RWPE2 (cell line): ENCODE measurements around the gene KIRREL3.

Source experiments
- ATAC-seq: fragments of 200-7000 bp; cut with Tn5 transposase; 3 replicates; pipeline ENCODE4 v1.9.1; 2021; ENCODE audit warnings: low read depth
- DNase-seq: peaks from one replicate; pipeline ENCODE4 v3.0.0-alpha.2; 2020; ENCODE audit warnings: low spot score
- H3K27ac ChIP-seq: fragments of 450-650 bp; 2 replicates; pipeline ENCODE4 v1.5.1; 2017; ENCODE audit warnings: mild to moderate bottlenecking; ENCODE audit not compliant: poor library complexity, severe bottlenecking
- H3K27me3 ChIP-seq: fragments of 250-450 bp; sonication (Bioruptor Pico); 2 replicates; pipeline ENCODE4 v1.5.1; 2021; ENCODE audit warnings: mild to moderate bottlenecking, moderate library complexity; ENCODE audit not compliant: insufficient read depth, poor library complexity, severe bottlenecking
- H3K36me3 ChIP-seq: fragments of 250-450 bp; sonication (Bioruptor Pico); 2 replicates; pipeline ENCODE4 v1.5.1; 2020; ENCODE audit warnings: low read depth, mild to moderate bottlenecking, moderate library complexity
- H3K4me1 ChIP-seq: fragments of 250-450 bp; sonication (Bioruptor Pico); 2 replicates; pipeline ENCODE4 v1.5.1; 2021; ENCODE audit warnings: mild to moderate bottlenecking, moderate library complexity; ENCODE audit not compliant: insufficient read depth, poor library complexity, severe bottlenecking
- H3K4me3 ChIP-seq: fragments of 250-450 bp; sonication (Bioruptor Pico); 2 replicates; pipeline ENCODE4 v1.5.1; 2021; ENCODE audit warnings: mild to moderate bottlenecking, moderate library complexity; ENCODE audit not compliant: severe bottlenecking
- H3K9me3 ChIP-seq: fragments of 250-450 bp; sonication (Bioruptor Pico); 2 replicates; pipeline ENCODE4 v1.5.1; 2021; ENCODE audit warnings: mild to moderate bottlenecking, moderate library complexity; ENCODE audit not compliant: severe bottlenecking
- TF ChIP-seq, protein P1 (sequence below): fragments of 450-650 bp; IDR thresholded peaks from one replicate; pipeline ENCODE4 v1.5.1; 2017; ENCODE audit warnings: mild to moderate bottlenecking, moderate library complexity; ENCODE audit not compliant: poor library complexity, severe bottlenecking

The KIRREL3 gene

DNA sequence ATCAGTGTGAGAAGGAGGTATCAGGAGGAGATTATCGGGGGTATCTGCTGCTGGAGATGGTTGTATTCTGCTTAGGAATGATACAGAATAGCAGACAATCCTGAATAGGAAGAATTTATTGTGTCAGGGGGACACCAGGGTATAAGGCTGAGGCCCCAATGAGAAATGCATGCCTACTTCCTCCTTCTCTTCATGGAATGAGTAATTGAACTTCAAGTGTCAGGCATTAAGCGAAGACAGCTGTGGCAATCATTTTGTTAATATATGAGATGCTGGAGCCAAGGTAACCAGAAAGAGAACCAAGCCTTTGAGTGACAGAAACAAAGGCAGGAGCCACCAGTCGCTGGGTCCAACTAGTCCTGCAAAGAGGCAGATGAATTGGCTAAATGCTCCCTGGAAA lies 49.1 kb downstream of the KIRREL3 start:
- H3K9me3 ChIP-seq, result no peaks in the 10 kb centered on the region
- H3K36me3 ChIP-seq, result no peaks in the 10 kb centered on the region
- no peaks in the 10 kb centered on the region for H3K4me1 ChIP-seq
- ATAC-seq (no peak), DNase-seq (no peak)
- H3K4me3 ChIP-seq, result no peak overlapping the region
- H3K27me3 ChIP-seq, result no peaks in the 10 kb centered on the region
- TF ChIP-seq, protein P1, sequence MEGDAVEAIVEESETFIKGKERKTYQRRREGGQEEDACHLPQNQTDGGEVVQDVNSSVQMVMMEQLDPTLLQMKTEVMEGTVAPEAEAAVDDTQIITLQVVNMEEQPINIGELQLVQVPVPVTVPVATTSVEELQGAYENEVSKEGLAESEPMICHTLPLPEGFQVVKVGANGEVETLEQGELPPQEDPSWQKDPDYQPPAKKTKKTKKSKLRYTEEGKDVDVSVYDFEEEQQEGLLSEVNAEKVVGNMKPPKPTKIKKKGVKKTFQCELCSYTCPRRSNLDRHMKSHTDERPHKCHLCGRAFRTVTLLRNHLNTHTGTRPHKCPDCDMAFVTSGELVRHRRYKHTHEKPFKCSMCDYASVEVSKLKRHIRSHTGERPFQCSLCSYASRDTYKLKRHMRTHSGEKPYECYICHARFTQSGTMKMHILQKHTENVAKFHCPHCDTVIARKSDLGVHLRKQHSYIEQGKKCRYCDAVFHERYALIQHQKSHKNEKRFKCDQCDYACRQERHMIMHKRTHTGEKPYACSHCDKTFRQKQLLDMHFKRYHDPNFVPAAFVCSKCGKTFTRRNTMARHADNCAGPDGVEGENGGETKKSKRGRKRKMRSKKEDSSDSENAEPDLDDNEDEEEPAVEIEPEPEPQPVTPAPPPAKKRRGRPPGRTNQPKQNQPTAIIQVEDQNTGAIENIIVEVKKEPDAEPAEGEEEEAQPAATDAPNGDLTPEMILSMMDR, result no peak
- H3K27ac ChIP-seq, result no peak overlapping the region

GRCh38 chr11:126949066-126949891 lies 51.3 kb downstream of the KIRREL3 start:
- no peak overlapping the region for H3K27ac ChIP-seq
- no peak overlapping the region for H3K4me3 ChIP-seq
- H3K36me3 ChIP-seq, result no peaks in the 10 kb centered on the region
- no peaks in the 10 kb centered on the region for H3K27me3 ChIP-seq
- ATAC-seq (no peak), DNase-seq (no peak)
- H3K9me3 ChIP-seq, result no peaks in the 10 kb centered on the region
- TF ChIP-seq, protein P1, result no peak
- H3K4me1 ChIP-seq, result no peaks in the 10 kb centered on the region

DNA sequence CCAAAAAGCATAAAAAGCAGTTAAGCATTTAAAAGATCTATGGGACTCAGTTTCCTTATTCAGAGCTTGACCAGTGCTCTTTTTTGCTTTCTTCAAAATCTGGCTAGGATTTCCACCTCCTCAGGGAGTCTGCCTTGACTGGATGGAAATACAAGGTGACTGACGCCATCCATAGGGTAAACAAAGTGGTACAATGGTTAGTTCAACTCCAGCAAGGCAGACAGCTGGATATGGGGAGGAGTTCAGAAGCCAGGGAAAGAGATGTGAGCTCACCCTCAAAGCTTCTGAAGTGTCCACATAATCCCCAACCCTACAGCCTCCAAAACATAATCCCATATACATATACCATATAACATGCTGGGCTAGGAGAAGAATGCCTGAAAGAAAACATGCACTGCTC lies 52.0 kb downstream of the KIRREL3 start:
- no peaks in the 10 kb centered on the region for H3K36me3 ChIP-seq
- H3K4me1 ChIP-seq, result no peaks in the 10 kb centered on the region
- no peaks in the 10 kb centered on the region for H3K9me3 ChIP-seq
- H3K27me3 ChIP-seq, result no peaks in the 10 kb centered on the region
- no peak overlapping the region for H3K4me3 ChIP-seq
- ATAC-seq (no peak), DNase-seq (no peak)
- H3K27ac ChIP-seq, result no peak overlapping the region
- TF ChIP-seq, protein P1, result no peak

DNA sequence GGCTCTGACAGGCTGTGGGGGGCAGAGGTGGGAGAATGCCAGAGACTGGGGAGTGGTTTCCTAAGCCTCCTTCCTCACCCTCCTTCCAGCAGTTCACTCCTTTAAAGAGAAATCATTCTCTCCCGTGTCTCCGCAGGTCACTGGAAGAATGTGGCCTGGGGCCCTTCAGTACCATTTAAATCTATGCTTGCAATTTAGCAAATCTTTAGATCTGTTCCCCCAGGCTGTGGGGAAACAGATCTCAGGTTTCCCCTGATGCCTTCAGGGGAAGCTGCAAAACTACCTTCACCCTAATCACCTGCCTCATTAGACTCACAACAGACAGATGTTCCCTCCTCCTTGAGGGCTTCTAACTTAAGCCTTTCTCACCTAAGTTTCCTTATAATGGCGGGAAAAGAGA lies 55.3 kb downstream of the KIRREL3 start:
- no peak overlapping the region for H3K27ac ChIP-seq
- TF ChIP-seq, protein P1, result no peak
- H3K9me3 ChIP-seq, result no peaks in the 10 kb centered on the region
- H3K4me3 ChIP-seq, result no peak overlapping the region
- no peak for DNase-seq
- no peaks in the 10 kb centered on the region for H3K36me3 ChIP-seq
- ATAC-seq, result no peak
- no peaks in the 10 kb centered on the region for H3K27me3 ChIP-seq
- H3K4me1 ChIP-seq, result no peaks in the 10 kb centered on the region

GRCh38 chr11:126943316-126943715 lies 57.3 kb downstream of the KIRREL3 start:
- H3K27me3 ChIP-seq, result no peaks in the 10 kb centered on the region
- no peak overlapping the region for H3K27ac ChIP-seq
- no peak for DNase-seq
- ATAC-seq, result no peak
- no peaks in the 10 kb centered on the region for H3K4me1 ChIP-seq
- H3K9me3 ChIP-seq, result no peaks in the 10 kb centered on the region
- H3K4me3 ChIP-seq, result no peak overlapping the region
- TF ChIP-seq, protein P1, result no peak
- H3K36me3 ChIP-seq, result no peaks in the 10 kb centered on the region
